OCI-LY7 (cell line): ENCODE data around the gene SKA2. TPM values are rescaled to one million over a fixed set of nuclear protein-coding genes. Genes with fewer than 3 reads are reported as not detected.

Experiments
- BruUV-seq: library from RNA; stranded (reverse); fragments of 400-500 nt; replicated peaks from 2 replicates; lab custom pipeline; 2021; lab: Mats Ljungman, UMichigan
- CTCF ChIA-PET: fragments of 300-600 bp; sonication (Branson Sonifier 250); formaldehyde crosslinking; loops from one replicate; lab custom pipeline; 2022; ENCODE audit warnings: antibody characterized with exemption; ENCODE audit not compliant: unreplicated experiment; lab: Charles Lee
- POLR2A ChIA-PET: fragments of 300-600 bp; sonication (Branson Sonifier 250); formaldehyde crosslinking; loops from one replicate; lab custom pipeline; 2022; ENCODE audit warnings: antibody characterized with exemption; lab: Charles Lee
- DNase-seq: peaks from one replicate; pipeline ENCODE4 v3.0.0-alpha.2; 2015; ENCODE audit warnings: low spot score
- H2AFZ ChIP-seq: fragments of 200-600 bp; sonication (generic), shearing (Covaris generic); 2 replicates; pipeline ENCODE4 v1.6.1; 2014; ENCODE audit warnings: mild to moderate bottlenecking, antibody characterized with exemption, low read length, moderate library complexity
- H3K27ac ChIP-seq: fragments of 200-600 bp; sonication (generic); 2 replicates; pipeline ENCODE4 v1.5.1; 2014; ENCODE audit warnings: mixed run types, low read depth, mild to moderate bottlenecking, moderate library complexity, low read length, inconsistent platforms; ENCODE audit not compliant: poor library complexity, severe bottlenecking
- H3K36me3 ChIP-seq: fragments of 200-600 bp; sonication (generic); 2 replicates; pipeline ENCODE4 v1.6.1; 2014; ENCODE audit warnings: mild to moderate bottlenecking, antibody characterized with exemption, low read length, moderate library complexity, mixed read lengths; ENCODE audit not compliant: insufficient read depth
- H3K4me1 ChIP-seq: fragments of 200-600 bp; sonication (generic); 2 replicates; pipeline ENCODE4 v1.5.1; 2014; ENCODE audit warnings: mild to moderate bottlenecking, low read length; ENCODE audit not compliant: insufficient read depth, poor library complexity, severe bottlenecking
- H3K4me2 ChIP-seq: fragments of 200-600 bp; sonication (generic); 2 replicates; pipeline ENCODE4 v1.6.1; 2014; ENCODE audit warnings: mild to moderate bottlenecking, low read length
- H3K4me3 ChIP-seq: fragments of 200-600 bp; sonication (generic); 2 replicates; pipeline ENCODE4 v1.5.1; 2014; ENCODE audit warnings: mild to moderate bottlenecking, low read depth, low read length; ENCODE audit not compliant: poor library complexity, severe bottlenecking
- H3K79me2 ChIP-seq: fragments of 200-600 bp; sonication (generic); 2 replicates; pipeline ENCODE4 v1.6.1; 2016; ENCODE audit warnings: low read depth, mild to moderate bottlenecking, low read length, moderate library complexity, mixed read lengths; ENCODE audit not compliant: insufficient read depth
- H3K9me2 ChIP-seq: fragments of 200-600 bp; sonication (generic); 2 replicates; pipeline ENCODE4 v1.6.1; 2016; ENCODE audit warnings: mild to moderate bottlenecking, low read length, mixed read lengths; ENCODE audit not compliant: insufficient read depth
- H3K9me3 ChIP-seq: fragments of 200-600 bp; sonication (generic); 2 replicates; pipeline ENCODE4 v1.6.1; 2014; ENCODE audit warnings: mild to moderate bottlenecking, mixed run types, low read length, mixed read lengths
- H4K20me1 ChIP-seq: fragments of 200-600 bp; sonication (generic); 2 replicates; pipeline ENCODE4 v1.6.1; 2014; ENCODE audit warnings: mild to moderate bottlenecking, antibody characterized with exemption, low read length, moderate library complexity, mixed read lengths; ENCODE audit not compliant: insufficient read depth
- EZH2phosphoT487 ChIP-seq: fragments of 200-600 bp; sonication (generic); IDR thresholded peaks from 2 replicates; pipeline ENCODE4 v1.6.1; 2018; ENCODE audit warnings: low read depth, borderline replicate concordance, mild to moderate bottlenecking, mixed run types, antibody characterized with exemption, low read length, moderate library complexity, mixed read lengths
- intact Hi-C: fragments of 100-400 bp; cut with micrococcal nuclease; formaldehyde crosslinking; loops from one replicate; pipeline ENCODE4 v1.10.0; 2022; ENCODE audit not compliant: unreplicated experiment
- total RNA-seq, 2 experiments: library from RNA; depleted of rRNA in 1 of 2; stranded (reverse); fragments of >200 nt in 1 of 2; shearing (Covaris generic) in 1 of 2; gene quantifications; 2 replicates each; pipeline ENCODE4 v1.2.3, GENCODE V29; 2014 to 2022
- TF ChIP-seq, protein P1 (sequence below): fragments of 200-600 bp; sonication (generic); conservative IDR thresholded peaks from 2 replicates; pipeline ENCODE4 v1.5.1; 2014; ENCODE audit warnings: mild to moderate bottlenecking, antibody characterized with exemption, low read length, moderate library complexity, mixed read lengths

The SKA2 gene
- total RNA-seq, 2 experiments from 2014 or later = 82.5 to 106 TPM

DNA sequence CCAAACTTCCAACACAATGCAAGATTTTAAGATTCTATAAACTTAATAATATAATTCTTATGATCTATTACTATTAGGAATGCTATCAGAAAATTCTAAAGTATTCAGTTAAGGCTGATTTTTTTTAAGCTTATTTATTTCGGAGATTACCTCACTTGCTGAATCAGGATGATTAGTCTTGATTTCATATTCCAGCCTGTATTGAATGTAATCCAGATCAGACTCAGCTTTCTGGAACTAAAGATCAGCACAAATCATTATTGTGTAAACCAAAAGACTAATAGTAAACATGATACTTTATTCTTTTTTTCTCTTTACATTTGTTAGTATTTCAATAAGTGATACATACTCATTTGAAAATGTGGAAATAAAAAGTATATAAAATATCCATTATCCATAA is 23.9 kb downstream of the SKA2 start:
- ChIA-PET POLR2A (interaction anchor here (0.9 to 2.1 kb wide), 4 partner anchors 13 to 47 kb away, joined by 3 to 7 read pairs (median 5); partner anchors contain the start of genes PRR11 and SKA2), CTCF (no interaction called here)
- Histone ChIP-seq H3K4me1 (no peaks in the 10 kb centered on the region), H3K36me3 (peaks cover 61% of the 10 kb centered on the region), H2AFZ (no peak overlapping the region), H3K9me2 (no peaks in the 10 kb centered on the region), H4K20me1 (peaks cover 20% of the 10 kb centered on the region), H3K79me2 (peaks cover 71% of the 10 kb centered on the region), H3K4me3 (no peak overlapping the region), H3K9me3 (no peaks in the 10 kb centered on the region), H3K4me2 (no peak overlapping the region), H3K27ac (no peak overlapping the region)
- DNase-seq = no peak
- BruUV-seq = no TSS peak
- no peak for TF ChIP-seq EZH2phosphoT487
- TF ChIP-seq, protein P1, sequence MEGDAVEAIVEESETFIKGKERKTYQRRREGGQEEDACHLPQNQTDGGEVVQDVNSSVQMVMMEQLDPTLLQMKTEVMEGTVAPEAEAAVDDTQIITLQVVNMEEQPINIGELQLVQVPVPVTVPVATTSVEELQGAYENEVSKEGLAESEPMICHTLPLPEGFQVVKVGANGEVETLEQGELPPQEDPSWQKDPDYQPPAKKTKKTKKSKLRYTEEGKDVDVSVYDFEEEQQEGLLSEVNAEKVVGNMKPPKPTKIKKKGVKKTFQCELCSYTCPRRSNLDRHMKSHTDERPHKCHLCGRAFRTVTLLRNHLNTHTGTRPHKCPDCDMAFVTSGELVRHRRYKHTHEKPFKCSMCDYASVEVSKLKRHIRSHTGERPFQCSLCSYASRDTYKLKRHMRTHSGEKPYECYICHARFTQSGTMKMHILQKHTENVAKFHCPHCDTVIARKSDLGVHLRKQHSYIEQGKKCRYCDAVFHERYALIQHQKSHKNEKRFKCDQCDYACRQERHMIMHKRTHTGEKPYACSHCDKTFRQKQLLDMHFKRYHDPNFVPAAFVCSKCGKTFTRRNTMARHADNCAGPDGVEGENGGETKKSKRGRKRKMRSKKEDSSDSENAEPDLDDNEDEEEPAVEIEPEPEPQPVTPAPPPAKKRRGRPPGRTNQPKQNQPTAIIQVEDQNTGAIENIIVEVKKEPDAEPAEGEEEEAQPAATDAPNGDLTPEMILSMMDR = no peak
- intact Hi-C loops = no loop called here

DNA sequence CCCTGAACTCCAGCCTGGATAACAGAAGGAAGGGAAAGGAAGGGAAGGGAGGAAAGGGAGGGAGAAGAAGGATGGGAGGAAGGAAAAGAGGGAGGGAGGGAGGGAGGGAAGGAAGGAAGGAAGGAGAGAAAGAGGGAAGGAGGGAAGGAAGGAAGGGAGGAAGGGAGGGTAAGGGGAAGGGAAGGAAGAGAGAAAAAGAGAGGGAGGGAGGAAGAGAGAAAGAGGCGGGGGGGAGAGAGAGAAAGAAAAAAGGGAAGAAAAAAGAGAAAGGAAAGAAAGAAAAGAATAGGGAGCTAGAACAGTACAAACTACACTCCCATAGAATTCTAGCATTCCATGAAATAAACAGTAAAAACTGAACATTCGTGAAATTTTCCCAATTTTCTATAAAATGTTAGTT is 25.2 kb downstream of the SKA2 start:
- H3K4me1 ChIP-seq = no peaks in the 10 kb centered on the region
- intact Hi-C loops = no loop called here
- peaks cover 20% of the 10 kb centered on the region for H4K20me1 ChIP-seq
- no peaks in the 10 kb centered on the region for H3K9me2 ChIP-seq
- H3K79me2 ChIP-seq = peaks cover 58% of the 10 kb centered on the region
- DNase-seq = no peak
- H3K27ac ChIP-seq = no peak overlapping the region
- no TSS peak for BruUV-seq
- H3K4me2 ChIP-seq = no peak overlapping the region
- ChIA-PET POLR2A (interaction anchor here (0.6 to 1.5 kb wide), 3 partner anchors 13 to 439 kb away, joined by 3 to 4 read pairs (median 3); no protein-coding TSS in a partner anchor), CTCF (no interaction called here)
- peaks cover 62% of the 10 kb centered on the region for H3K36me3 ChIP-seq
- no peak for TF ChIP-seq EZH2phosphoT487
- TF ChIP-seq, protein P1 = no peak
- no peaks in the 10 kb centered on the region for H3K9me3 ChIP-seq
- no peak overlapping the region for H2AFZ ChIP-seq
- no peak overlapping the region for H3K4me3 ChIP-seq

DNA sequence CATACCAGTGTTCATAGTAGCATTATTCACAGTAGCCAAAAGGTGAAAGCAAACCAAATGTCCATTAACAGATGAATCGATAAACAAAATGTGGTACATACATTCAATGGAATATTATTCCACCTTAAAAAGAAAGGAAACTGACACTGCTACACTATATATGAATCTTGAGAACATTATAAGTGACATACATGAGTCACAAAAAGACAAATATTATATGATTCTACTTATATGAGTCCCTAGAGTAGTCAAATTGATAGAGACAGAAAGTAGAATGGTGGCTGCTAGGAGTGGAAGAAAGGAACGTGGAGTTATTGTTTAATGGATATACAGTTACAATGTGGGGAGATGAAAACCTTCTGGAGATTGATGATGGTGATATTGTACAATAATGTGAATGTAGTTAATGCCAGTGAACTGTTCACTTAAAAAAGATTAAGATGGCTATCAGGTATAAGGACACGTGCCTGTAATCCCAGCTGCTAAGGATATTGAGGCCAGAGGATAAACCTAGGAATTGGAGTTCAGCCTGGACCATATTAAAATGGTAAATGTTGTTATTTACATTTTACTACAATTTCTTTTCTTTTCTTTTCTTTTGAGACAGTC is 28.1 kb downstream of the SKA2 start:
- ChIA-PET CTCF (no interaction called here), POLR2A (no interaction called here)
- TF ChIP-seq, protein P1 = no peak
- TF ChIP-seq EZH2phosphoT487 = no peak
- Histone ChIP-seq H3K9me3 (no peaks in the 10 kb centered on the region), H3K4me1 (no peaks in the 10 kb centered on the region), H3K4me2 (no peak overlapping the region), H3K36me3 (peaks cover 72% of the 10 kb centered on the region), H3K4me3 (no peak overlapping the region), H4K20me1 (no peaks in the 10 kb centered on the region; the same call in 1 of the 2 replicates), H3K79me2 (peaks cover 41% of the 10 kb centered on the region), H2AFZ (no peak overlapping the region), H3K9me2 (no peaks in the 10 kb centered on the region), H3K27ac (no peak overlapping the region)
- TSS peak; percentile 21 for BruUV-seq
- intact Hi-C loops = no loop called here
- DNase-seq = no peak
